Adrenal gland (tissue), 12 donors: ENCODE results near the gene DDX52. TPM values are rescaled to one million over a fixed set of nuclear protein-coding genes. Genes with fewer than 3 reads are reported as not detected.
"Not testable (repeated sequence)": the region's sequence is repeated elsewhere in the genome, so short reads cannot be mapped to it uniquely, and the experiment has no call there.

Experiments used
- DNase-seq, 7 donors: peaks; one replicate each; pipeline ENCODE4 v3.0.0-alpha.2; 2019 to 2020
- H3K27ac ChIP-seq, 5 donors: fragments of 200-600 bp; sonication (generic) in 4 of 5; 1 replicate in 3 of 5; 2 replicates in 2 of 5; pipeline versions ENCODE4 v1.5.1 to v1.8.0; 2016 to 2020; ENCODE audit warnings: mild to moderate bottlenecking in 1 of 5
- H3K27me3 ChIP-seq: fragments of 200-600 bp; 2 replicates; pipeline ENCODE4 v1.8.0; 2021
- H3K36me3 ChIP-seq, 2 donors: fragments of 200-600 bp; replicated peaks in 1 of 2; 1 replicate in 1 of 2; 2 replicates in 1 of 2; pipeline versions ENCODE4 v1.5.1 to v1.8.0; 2018 to 2022
- H3K4me1 ChIP-seq, 2 donors: fragments of 200-600 bp; replicated peaks in 1 of 2; 1 replicate in 1 of 2; 2 replicates in 1 of 2; pipeline versions ENCODE4 v1.5.1 to v1.8.0; 2018 to 2021
- H3K4me3 ChIP-seq, 4 donors: fragments of 200-600 bp; sonication (generic) in 3 of 4; one replicate each; pipeline ENCODE4 v1.5.1; 2016 to 2018
- H3K9me3 ChIP-seq, 3 donors: fragments of 200-600 bp; sonication (generic) in 1 of 3; replicated peaks in 1 of 3; 1 replicate in 2 of 3; 2 replicates in 1 of 3; pipeline versions ENCODE4 v1.5.1 to v1.8.0; 2016 to 2021
- POLR2A ChIP-seq, 2 donors: fragments of 450-650 bp; IDR thresholded peaks; one replicate each; pipeline ENCODE4 v1.6.1; 2017; ENCODE audit warnings: antibody characterized with exemption in 2 of 2, mild to moderate bottlenecking in 2 of 2, moderate library complexity in 1 of 2
- WGBS, 4 donors: extraction: QIAGEN DNeasy Blood & Tissue Kit in 2 of 4; methylation state at CpG; one replicate each; pipeline versions ENCODE4 v1.1.5 to v1.1.7; 2013 to 2017; 5-methylcytosine and 5-hydroxymethylcytosine counted together
- intact Hi-C, 2 donors: fragments of 100-400 bp; cut with DNase I; formaldehyde crosslinking; loops; one replicate each; pipeline versions ENCODE4 v1.14.1 to v1.15.0; 2022 to 2023
- polyA plus RNA-seq, 3 donors: library from polyadenylated mRNA; stranded (reverse); fragments of 200-250 nt in 2 of 3; fragments of 350-450 nt in 1 of 3; fragmentation: Illumina TruSeq in 1 of 3; extraction: RNeasy Lipid Tissue Mini Kit (QIAGEN cat#74804) in 1 of 3; gene quantifications; one replicate each; pipeline ENCODE4 v1.2.3, GENCODE V29; 2013 to 2014
- total RNA-seq, 9 donors: library from RNA; depleted of rRNA in 4 of 9; stranded (reverse); fragments of >200 nt in 4 of 9; fragments of 120-200 nt in 1 of 9; fragmentation: NEBNext Ultra II Directional in 1 of 9; extraction: Animal tissue kit (Norgen Biotek cat#: 25700) in 1 of 9; gene quantifications; one replicate each; pipeline versions ENCODE4 v1.1.0 to v1.2.4, GENCODE V29; 2013 to 2023
- TF ChIP-seq, protein P1 (sequence below), 6 experiments: fragments of 450-650 bp in 4 of 6; fragments of 200-600 bp in 2 of 6; sonication (generic) in 1 of 6; IDR thresholded peaks; 1 replicate in 5 of 6; 2 replicates in 1 of 6; pipeline versions ENCODE4 v1.5.1 to v1.8.0; 2016 to 2021; ENCODE audit warnings: antibody characterized with exemption in 6 of 6, mild to moderate bottlenecking in 2 of 6, moderate library complexity in 1 of 6
- donor health status: healthy with polysubstance abuse.
- donor health status: Bipolar disorder and iron deficiency.
- donor health status: DM: yes; HTN: yes; CAD: no.
- donor health status: DM: no; HTN: no; CAD: no.
- donor health status: DM: no; HTN: no; CAD: no.
- donor health status: DM: yes; HTN: yes; CAD: no.

The DDX52 gene
- total and polyA plus RNA-seq, 12 donors = 7.2 to 34.1 (median 19.1) TPM

DNA sequence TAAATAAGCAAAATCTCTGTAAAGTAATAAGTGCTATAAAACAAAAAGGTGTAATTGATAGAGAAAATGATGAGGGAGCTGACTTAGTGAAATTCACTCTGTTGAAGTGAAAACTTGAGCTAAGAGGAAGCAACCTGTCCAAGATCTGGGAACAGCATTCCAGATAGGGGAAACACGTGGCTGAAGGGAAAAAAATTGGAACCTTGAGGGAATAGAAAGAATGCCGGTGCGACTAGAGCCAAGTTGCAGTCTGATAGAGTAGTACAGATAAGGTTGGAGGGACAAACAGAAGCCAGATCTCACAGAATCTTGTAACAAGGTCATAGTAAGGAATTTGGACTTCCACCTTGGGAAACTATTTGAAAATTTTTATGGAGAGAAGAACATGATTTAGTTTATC, 623 bp upstream of the DDX52 start:
- intact Hi-C loops = no loop called here
- 8 to 14% (median 10%) methylated on average over 3 of the region's 3 CpGs for WGBS, 4 donors
- Histone ChIP-seq H3K9me3 (no peaks in the 10 kb centered on the region), H3K4me1 (peaks cover 4 to 32% of the 10 kb centered on the region in 2 donors), H3K4me3 (peak overlapping the region in 2 of 4 donors; percentile 59 to 79), H3K27ac (peak overlapping the region in 2 of 5 donors; percentile 73 to 84), H3K36me3 (peaks cover 0 to 12% of the 10 kb centered on the region in 2 donors), H3K27me3 (no peaks in the 10 kb centered on the region)
- TF ChIP-seq, protein P1, sequence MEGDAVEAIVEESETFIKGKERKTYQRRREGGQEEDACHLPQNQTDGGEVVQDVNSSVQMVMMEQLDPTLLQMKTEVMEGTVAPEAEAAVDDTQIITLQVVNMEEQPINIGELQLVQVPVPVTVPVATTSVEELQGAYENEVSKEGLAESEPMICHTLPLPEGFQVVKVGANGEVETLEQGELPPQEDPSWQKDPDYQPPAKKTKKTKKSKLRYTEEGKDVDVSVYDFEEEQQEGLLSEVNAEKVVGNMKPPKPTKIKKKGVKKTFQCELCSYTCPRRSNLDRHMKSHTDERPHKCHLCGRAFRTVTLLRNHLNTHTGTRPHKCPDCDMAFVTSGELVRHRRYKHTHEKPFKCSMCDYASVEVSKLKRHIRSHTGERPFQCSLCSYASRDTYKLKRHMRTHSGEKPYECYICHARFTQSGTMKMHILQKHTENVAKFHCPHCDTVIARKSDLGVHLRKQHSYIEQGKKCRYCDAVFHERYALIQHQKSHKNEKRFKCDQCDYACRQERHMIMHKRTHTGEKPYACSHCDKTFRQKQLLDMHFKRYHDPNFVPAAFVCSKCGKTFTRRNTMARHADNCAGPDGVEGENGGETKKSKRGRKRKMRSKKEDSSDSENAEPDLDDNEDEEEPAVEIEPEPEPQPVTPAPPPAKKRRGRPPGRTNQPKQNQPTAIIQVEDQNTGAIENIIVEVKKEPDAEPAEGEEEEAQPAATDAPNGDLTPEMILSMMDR (IDR thresholded peaks at IDR 0.05) = no peak
- TF ChIP-seq POLR2A (IDR thresholded peaks at IDR 0.05) = no peak
- DNase-seq = peak in 4 of 7 donors; percentile 17 to 33 (median 32)

DNA sequence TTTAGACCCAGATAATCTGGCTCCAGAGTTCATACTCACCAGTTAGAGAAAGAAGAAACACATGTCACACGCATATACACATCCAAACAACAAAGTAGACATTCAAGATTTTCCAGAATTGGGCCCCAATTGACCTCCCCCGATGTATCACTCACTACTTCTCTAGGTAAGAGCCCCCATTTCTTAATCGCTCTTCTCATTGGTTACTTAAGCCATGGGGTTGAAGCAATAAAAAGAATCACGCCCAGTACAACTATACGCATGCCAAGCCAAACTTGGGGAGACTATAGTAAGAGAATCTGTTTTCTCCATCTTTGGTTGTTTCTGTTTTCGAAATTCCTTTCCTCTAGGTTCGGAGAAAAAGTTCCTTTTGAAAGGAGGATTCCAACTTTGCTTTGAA, 565 bp downstream of the DDX52 start:
- Histone ChIP-seq H3K4me3 (peak overlapping the region; percentile 59 to 79 (median 62)), H3K27ac (peak overlapping the region; percentile 51 to 86 (median 80)), H3K4me1 (peaks cover 4 to 32% of the 10 kb centered on the region in 2 donors), H3K27me3 (no peaks in the 10 kb centered on the region), H3K36me3 (peaks cover 0 to 12% of the 10 kb centered on the region in 2 donors), H3K9me3 (no peaks in the 10 kb centered on the region)
- intact Hi-C loops = no loop called here
- WGBS, 4 donors = 1 to 3% (median 1%) methylated on average over 7 of the region's 7 CpGs
- no peak for DNase-seq
- no peak for TF ChIP-seq POLR2A (IDR thresholded peaks at IDR 0.05)
- TF ChIP-seq, protein P1 (IDR thresholded peaks at IDR 0.05) = no peak

DNA sequence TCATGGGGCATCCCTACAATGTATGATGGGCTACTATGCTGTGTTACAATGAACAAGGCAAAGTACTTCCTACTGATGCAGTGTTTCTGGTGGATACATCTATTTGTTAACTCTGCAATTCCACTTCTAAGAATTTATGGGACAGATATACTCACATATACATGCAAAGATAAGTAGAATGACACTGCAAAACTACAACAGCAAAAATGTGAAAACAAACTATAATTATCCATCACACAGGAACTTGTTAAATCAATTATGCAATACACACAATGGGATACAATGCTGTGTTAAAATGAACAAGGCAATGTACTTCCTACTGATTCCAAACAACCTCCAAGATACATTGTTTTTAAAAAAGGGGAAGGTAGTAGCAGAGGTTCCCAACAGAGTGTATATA, 3.2 kb downstream of the DDX52 start:
- intact Hi-C loops = no loop called here
- no peak overlapping the region for H3K27ac ChIP-seq
- H3K4me3 ChIP-seq = no peak overlapping the region
- no peak for TF ChIP-seq POLR2A (IDR thresholded peaks at IDR 0.05)
- TF ChIP-seq, protein P1 (IDR thresholded peaks at IDR 0.05) = no peak
- DNase-seq = no peak
- H3K36me3 ChIP-seq = peaks cover 0 to 12% of the 10 kb centered on the region in 2 donors
- no peaks in the 10 kb centered on the region for H3K9me3 ChIP-seq
- H3K27me3 ChIP-seq = no peaks in the 10 kb centered on the region
- peaks cover 4 to 32% of the 10 kb centered on the region in 2 donors for H3K4me1 ChIP-seq

DNA sequence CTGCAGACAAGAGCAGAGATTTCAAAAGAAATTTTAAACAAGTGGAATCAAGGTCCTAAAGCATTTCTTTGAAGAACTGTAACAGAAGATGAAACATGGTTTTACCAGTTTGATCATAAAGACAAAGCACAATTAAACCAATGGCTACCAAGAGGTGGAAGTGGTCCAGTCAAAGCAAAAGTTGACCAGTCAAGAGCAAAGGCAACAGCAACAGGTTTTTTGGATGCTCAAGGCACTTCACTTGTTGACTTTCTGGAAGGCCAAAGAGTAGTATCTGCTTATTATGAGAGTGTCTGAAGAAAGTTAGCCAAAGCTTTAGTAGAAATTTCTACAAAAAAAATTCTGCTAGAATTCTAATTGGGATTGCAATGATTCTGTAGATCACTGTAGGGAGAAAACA, 5.3 kb downstream of the DDX52 start:
- DNase-seq = no peak
- Histone ChIP-seq H3K4me3 (no peak overlapping the region), H3K27me3 (no peaks in the 10 kb centered on the region), H3K36me3 (peaks cover 0 to 12% of the 10 kb centered on the region in 2 donors), H3K9me3 (no peaks in the 10 kb centered on the region), H3K27ac (no peak overlapping the region), H3K4me1 (peaks cover 0 to 26% of the 10 kb centered on the region in 2 donors)
- TF ChIP-seq, protein P1 (IDR thresholded peaks at IDR 0.05) = no peak
- TF ChIP-seq POLR2A (IDR thresholded peaks at IDR 0.05) = no peak
- intact Hi-C loops = no loop called here

DNA sequence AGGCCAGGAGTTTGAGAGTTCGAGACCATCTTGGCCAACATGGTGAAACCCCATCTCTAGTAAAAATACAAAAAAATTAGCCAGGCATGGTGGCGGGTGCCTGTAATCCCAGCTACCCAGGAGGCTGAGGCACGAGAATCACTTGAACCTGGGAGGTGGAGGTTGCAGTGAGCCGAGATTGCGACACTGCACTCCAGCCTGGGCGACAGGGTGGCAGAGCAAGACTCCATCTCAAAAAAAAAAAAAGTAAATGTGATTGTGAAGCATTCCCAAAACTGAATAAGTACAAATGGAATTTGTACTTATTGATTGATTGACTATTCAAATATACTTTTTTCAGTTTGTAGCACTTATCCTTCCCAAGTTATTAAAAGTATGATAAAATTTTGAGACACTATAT, 26.8 kb downstream of the DDX52 start:
- 92 to 94% (median 94%) methylated on average over 6 of the region's 6 CpGs for WGBS, 4 donors
- peaks cover 0 to 74% of the 10 kb centered on the region in 2 donors for H3K36me3 ChIP-seq

More for the DNA sequence above, 26.8 kb downstream of the DDX52 start:
- DNase-seq, H3K4me3 ChIP-seq, H3K4me1 ChIP-seq, H3K27me3 ChIP-seq, intact Hi-C loops, H3K9me3 ChIP-seq, H3K27ac ChIP-seq: not testable (repeated sequence)
